Measurements from ENCODE around the gene SEMA3D.

GRCh38 chr7:85220023-85220422 lies 33.2 kb upstream of the SEMA3D start:
- TF ChIP-seq, protein P1, sequence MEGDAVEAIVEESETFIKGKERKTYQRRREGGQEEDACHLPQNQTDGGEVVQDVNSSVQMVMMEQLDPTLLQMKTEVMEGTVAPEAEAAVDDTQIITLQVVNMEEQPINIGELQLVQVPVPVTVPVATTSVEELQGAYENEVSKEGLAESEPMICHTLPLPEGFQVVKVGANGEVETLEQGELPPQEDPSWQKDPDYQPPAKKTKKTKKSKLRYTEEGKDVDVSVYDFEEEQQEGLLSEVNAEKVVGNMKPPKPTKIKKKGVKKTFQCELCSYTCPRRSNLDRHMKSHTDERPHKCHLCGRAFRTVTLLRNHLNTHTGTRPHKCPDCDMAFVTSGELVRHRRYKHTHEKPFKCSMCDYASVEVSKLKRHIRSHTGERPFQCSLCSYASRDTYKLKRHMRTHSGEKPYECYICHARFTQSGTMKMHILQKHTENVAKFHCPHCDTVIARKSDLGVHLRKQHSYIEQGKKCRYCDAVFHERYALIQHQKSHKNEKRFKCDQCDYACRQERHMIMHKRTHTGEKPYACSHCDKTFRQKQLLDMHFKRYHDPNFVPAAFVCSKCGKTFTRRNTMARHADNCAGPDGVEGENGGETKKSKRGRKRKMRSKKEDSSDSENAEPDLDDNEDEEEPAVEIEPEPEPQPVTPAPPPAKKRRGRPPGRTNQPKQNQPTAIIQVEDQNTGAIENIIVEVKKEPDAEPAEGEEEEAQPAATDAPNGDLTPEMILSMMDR (IDR thresholded peaks at IDR 0.05) = no peak
- TF ChIP-seq POLR2A (IDR thresholded peaks at IDR 0.05) = no peak
